GM10266 (cell line): ENCODE measurements around the gene LRFN5.

Experiments
- DNase-seq: peaks from one replicate; pipeline ENCODE4 v3.0.0; 2012; ENCODE audit errors: extremely low spot score
- TF ChIP-seq, protein P1 (sequence below): IDR thresholded peaks from 2 replicates; pipeline ENCODE4 v1.5.1; 2012; ENCODE audit warnings: mild to moderate bottlenecking, low read depth; ENCODE audit not compliant: control insufficient read depth, insufficient read depth; ENCODE audit errors: missing control alignments

Gene LRFN5

DNA sequence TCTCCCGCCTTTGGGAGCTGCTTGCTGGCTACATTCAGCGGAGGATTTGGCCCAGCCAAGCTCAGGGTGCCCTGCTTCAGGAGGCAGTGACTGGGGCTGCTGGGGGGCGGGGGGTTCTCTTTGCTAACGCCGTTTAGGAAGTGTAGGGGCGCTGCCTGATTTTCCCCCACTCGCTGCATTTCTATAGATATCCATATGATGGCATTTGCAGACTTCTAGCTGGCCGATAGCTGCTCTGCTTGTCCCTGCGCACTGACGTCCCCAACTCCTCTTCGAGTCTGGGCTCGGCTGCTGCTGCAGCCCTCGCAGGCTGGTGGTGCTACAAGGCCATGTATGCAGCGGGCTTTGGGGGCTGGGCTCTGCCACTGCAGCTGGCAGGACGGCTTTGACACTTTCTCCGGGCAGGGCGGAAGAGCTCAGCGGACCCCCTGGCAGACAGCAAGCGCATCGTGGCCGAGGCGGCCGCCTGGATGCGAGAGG lies 3.1 kb downstream of the LRFN5 start:
- no peak for DNase-seq
- TF ChIP-seq, protein P1, sequence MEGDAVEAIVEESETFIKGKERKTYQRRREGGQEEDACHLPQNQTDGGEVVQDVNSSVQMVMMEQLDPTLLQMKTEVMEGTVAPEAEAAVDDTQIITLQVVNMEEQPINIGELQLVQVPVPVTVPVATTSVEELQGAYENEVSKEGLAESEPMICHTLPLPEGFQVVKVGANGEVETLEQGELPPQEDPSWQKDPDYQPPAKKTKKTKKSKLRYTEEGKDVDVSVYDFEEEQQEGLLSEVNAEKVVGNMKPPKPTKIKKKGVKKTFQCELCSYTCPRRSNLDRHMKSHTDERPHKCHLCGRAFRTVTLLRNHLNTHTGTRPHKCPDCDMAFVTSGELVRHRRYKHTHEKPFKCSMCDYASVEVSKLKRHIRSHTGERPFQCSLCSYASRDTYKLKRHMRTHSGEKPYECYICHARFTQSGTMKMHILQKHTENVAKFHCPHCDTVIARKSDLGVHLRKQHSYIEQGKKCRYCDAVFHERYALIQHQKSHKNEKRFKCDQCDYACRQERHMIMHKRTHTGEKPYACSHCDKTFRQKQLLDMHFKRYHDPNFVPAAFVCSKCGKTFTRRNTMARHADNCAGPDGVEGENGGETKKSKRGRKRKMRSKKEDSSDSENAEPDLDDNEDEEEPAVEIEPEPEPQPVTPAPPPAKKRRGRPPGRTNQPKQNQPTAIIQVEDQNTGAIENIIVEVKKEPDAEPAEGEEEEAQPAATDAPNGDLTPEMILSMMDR = no peak

DNA sequence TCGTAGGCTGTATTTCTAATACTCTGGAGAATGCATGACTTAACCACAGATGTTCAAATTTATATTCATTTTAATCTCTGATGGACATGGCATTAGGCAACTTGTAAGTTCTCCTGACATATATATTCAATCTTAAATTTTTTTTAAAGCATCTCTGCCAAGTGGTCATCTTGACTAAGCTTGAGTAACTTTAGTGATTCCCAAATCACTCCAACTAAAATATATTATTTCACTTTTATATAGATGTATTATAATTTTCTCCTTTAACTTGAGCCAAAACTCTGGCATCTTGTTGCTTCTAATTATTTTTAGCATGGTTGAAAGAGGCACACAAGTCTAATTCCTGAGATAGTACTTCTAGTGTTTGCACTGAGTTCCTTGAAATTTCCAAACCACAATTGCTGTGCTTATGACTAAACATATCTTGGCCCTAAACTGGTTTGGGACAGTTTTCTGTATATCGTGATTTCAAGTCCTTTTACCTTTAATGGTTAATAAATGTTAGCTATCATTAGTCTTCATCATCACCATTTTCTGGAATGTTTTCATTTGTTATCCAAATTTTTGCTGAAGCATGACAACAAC lies 8.4 kb downstream of the LRFN5 start:
- TF ChIP-seq, protein P1 = no peak
- no peak for DNase-seq

DNA sequence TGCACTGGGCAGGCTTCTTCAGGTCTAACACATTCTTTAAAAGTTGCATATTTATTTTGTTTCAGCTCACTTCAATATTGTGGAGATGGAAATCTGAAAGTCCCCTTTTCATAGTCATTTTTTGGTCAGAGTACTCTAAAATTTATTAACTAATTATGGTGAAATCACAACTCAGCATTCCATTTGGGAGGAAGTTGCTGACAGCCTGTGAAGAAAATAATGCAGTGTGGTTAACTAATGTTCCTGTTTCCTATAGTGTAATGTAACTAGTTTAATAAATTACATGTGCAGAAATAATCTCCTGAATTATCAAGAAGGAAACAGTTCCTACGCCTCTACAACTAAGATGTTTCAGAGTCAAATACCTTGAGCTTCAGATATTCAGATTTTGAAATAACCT lies 17.1 kb downstream of the LRFN5 start:
- no peak for DNase-seq
- TF ChIP-seq, protein P1 = no peak

DNA sequence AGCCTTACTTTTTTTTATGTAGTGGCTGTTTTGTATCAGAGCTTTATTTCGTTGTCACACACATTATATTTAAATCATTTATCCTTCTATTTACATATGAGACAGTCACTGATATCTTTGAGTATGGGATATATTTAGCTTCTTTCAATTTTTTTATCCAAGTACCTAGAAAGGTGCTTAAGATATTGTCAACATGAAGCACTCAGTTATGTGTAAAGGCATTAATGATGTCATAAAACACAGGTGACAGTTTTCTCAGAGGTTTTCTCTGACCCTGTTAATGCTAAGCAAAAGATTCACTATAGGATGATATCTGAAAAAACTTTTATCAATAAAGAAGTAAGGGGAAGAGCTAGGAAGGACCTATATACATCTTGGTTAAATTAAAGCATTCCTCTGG lies 23.2 kb downstream of the LRFN5 start:
- DNase-seq = no peak
- TF ChIP-seq, protein P1 = no peak

DNA sequence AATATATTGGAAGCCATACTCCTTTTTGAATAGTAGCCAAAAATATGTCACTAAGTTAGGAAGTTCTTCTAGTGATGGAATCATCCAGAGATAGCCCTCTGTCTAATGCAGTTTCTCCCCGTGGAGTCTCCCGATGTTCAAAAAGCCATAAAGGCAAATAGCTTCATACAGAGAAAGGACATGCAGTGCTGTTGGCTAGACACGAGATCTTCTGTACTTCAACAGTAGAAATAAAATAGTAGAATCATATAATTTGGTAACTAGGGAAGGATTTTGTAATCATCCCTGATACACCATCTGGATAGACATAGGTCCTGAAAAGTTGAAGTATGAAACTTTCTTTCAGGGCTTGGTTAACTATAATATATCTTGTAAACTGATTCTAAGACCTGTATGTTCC lies 27.6 kb downstream of the LRFN5 start:
- DNase-seq = no peak
- TF ChIP-seq, protein P1 = no peak

DNA sequence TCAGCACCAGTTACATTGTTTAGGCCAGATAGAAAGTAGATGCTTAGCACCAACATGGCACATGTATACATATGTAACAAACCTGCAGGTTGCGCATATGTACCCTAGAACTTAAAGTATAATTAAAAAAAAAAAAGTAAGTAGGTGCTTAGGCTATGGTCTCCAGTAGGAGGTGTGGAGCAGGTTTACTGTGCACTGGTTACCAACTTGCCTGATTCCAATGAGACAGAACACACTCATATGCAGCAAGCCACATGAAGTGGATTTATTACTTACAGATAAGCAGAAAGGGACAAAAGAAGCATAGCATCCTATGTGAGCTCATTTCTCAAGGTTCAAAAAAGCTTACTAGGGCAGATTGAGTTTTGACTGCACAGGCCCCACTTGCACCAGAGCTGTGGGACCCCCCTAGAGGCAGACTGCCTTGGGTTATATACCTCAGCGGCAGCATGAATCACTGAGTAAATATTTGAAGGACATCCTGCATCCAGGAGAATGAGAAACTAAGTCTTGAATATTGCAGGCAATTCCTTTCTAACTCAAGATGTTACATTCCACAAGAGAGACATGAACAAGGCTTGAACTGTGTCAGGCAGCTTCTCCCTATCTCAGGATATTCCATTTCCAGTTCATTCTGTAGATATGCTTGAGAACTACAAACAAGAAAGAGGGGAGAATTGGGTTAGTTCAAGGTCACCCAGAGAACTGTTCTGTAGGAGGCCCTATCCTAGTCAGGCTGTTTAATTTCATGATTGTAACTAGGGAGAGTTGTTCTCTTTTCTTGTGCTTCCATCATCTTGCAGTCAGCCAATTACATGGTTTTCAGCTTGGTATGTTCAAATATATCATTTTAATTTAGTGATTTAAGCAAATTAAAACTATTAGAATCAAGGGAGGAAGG lies 30.1 kb downstream of the LRFN5 start:
- DNase-seq = no peak

More for the DNA sequence above, 30.1 kb downstream of the LRFN5 start:
- TF ChIP-seq, protein P1 = no peak
